ENCODE measurements around the gene PTPRN2. TPM values are rescaled to one million over a fixed set of nuclear protein-coding genes. Genes with fewer than 3 reads are reported as not detected.

The PTPRN2 gene
- total and polyA plus RNA-seq, 4 donors, result 18.1 to 69.9 (median 50.4) TPM

- Histone ChIP-seq H3K36me3 (ENCODE audit: control insufficient read depth, insufficient read depth, low read length) (peaks cover 11% of the 10 kb centered on the region), H3K4me1 (ENCODE audit: control insufficient read depth, insufficient read depth, low read length) (peaks cover 44% of the 10 kb centered on the region), H3K27ac (ENCODE audit: low read depth, low read length) (no peak overlapping the region), H3K27me3 (ENCODE audit: control insufficient read depth, insufficient read depth, low read length) (no peaks in the 10 kb centered on the region), H3K9me3 (ENCODE audit: control insufficient read depth, insufficient read depth, low read length) (no peaks in the 10 kb centered on the region), H3K4me3 (ENCODE audit: low read depth, low read length) (no peak overlapping the region)
- DNase-seq (ENCODE audit: low read depth in 4 of 6, low spot score in 6 of 6), result no peak
- 91% methylated on average over 21 of the region's 27 CpGs for WGBS (ENCODE audit: insufficient coverage)
Measured at GRCh38 chr7:158320328-158320727, 267.3 kb downstream of the PTPRN2 start.

- no peak overlapping the region for H3K27ac ChIP-seq (ENCODE audit: low read depth, low read length)
Measured at GRCh38 chr7:158318511-158318913, 269.1 kb downstream of the PTPRN2 start.

GRCh38 chr7:158317238-158318205 is 270.1 kb downstream of the PTPRN2 start:
- Histone ChIP-seq H3K27ac (ENCODE audit: low read depth, low read length) (peak overlapping the region; percentile 10), H3K4me3 (ENCODE audit: low read depth, low read length) (peak overlapping the region; percentile 12), H3K36me3 (ENCODE audit: control insufficient read depth, insufficient read depth, low read length) (peaks cover 21% of the 10 kb centered on the region), H3K27me3 (ENCODE audit: control insufficient read depth, insufficient read depth, low read length) (no peaks in the 10 kb centered on the region), H3K9me3 (ENCODE audit: control insufficient read depth, insufficient read depth, low read length) (peaks cover 1% of the 10 kb centered on the region), H3K4me1 (ENCODE audit: control insufficient read depth, insufficient read depth, low read length) (peaks cover 37% of the 10 kb centered on the region)
- WGBS (ENCODE audit: insufficient coverage), result 4% methylated on average over 44 of the region's 59 CpGs
- peak; percentile 38 to 92 (median 51) for DNase-seq (ENCODE audit: low read depth in 4 of 6, low spot score in 6 of 6)

More at GRCh38 chr7:158318511-158318913, 269.1 kb downstream of the PTPRN2 start:
- H3K4me1 ChIP-seq (ENCODE audit: control insufficient read depth, insufficient read depth, low read length), result peaks cover 44% of the 10 kb centered on the region
- no peak for DNase-seq (ENCODE audit: low read depth in 4 of 6, low spot score in 6 of 6)
- H3K27me3 ChIP-seq (ENCODE audit: control insufficient read depth, insufficient read depth, low read length), result no peaks in the 10 kb centered on the region
- H3K9me3 ChIP-seq (ENCODE audit: control insufficient read depth, insufficient read depth, low read length), result peaks cover 1% of the 10 kb centered on the region
- no peak overlapping the region for H3K4me3 ChIP-seq (ENCODE audit: low read depth, low read length)
- 39% methylated on average over 20 of the region's 22 CpGs for WGBS (ENCODE audit: insufficient coverage)
- H3K36me3 ChIP-seq (ENCODE audit: control insufficient read depth, insufficient read depth, low read length), result peaks cover 15% of the 10 kb centered on the region

DNA sequence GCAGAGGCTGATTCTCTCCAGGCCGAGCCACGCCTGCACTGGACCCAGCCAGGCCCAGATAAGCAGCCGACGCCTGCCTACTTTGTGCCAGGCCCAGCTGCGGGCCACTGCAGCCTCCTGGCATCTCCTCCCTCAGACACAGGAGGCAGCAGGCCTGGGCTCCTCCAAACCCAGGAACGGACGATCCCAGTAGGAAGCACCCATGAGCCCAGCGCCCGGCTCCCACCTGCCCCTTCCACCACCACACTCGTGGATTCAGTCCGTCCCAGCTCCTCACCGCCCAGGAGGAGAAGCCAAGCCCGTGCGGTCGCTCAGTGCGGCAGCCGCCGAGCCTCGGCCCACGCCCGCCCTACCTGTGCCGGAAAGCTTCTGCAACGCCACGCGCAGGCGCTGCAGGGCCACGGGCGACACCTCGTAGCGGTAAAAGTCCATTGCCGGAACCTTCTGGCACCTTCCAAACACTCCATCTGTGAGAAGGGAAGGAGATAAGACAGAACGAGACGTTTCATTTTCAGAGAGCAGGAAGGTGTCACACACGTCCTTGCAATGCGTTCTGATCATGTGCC is 271.1 kb downstream of the PTPRN2 start:
- no peaks in the 10 kb centered on the region for H3K27me3 ChIP-seq (ENCODE audit: control insufficient read depth, insufficient read depth, low read length)
- H3K27ac ChIP-seq (ENCODE audit: low read depth, low read length), result no peak overlapping the region
- no peak overlapping the region for H3K4me3 ChIP-seq (ENCODE audit: low read depth, low read length)
- DNase-seq (ENCODE audit: low read depth in 4 of 6, low spot score in 6 of 6), result no peak
- peaks cover 28% of the 10 kb centered on the region for H3K4me1 ChIP-seq (ENCODE audit: control insufficient read depth, insufficient read depth, low read length)
- H3K9me3 ChIP-seq (ENCODE audit: control insufficient read depth, insufficient read depth, low read length), result peaks cover 1% of the 10 kb centered on the region
- H3K36me3 ChIP-seq (ENCODE audit: control insufficient read depth, insufficient read depth, low read length), result peaks cover 21% of the 10 kb centered on the region
- WGBS (ENCODE audit: insufficient coverage), result 92% methylated on average over 35 of the region's 35 CpGs

- Histone ChIP-seq H3K27me3 (ENCODE audit: control insufficient read depth, insufficient read depth, low read length) (no peaks in the 10 kb centered on the region), H3K27ac (ENCODE audit: low read depth, low read length) (no peak overlapping the region), H3K9me3 (ENCODE audit: control insufficient read depth, insufficient read depth, low read length) (peaks cover 1% of the 10 kb centered on the region), H3K4me3 (ENCODE audit: low read depth, low read length) (no peak overlapping the region), H3K36me3 (ENCODE audit: control insufficient read depth, insufficient read depth, low read length) (peaks cover 23% of the 10 kb centered on the region), H3K4me1 (ENCODE audit: control insufficient read depth, insufficient read depth, low read length) (peaks cover 28% of the 10 kb centered on the region)
- no peak for DNase-seq (ENCODE audit: low read depth in 4 of 6, low spot score in 6 of 6)
- 98% methylated on average over 7 of the region's 11 CpGs for WGBS (ENCODE audit: insufficient coverage)
Measured at GRCh38 chr7:158315881-158316280, 271.7 kb downstream of the PTPRN2 start.

GRCh38 chr7:158315326-158315725 is 272.3 kb downstream of the PTPRN2 start:
- H3K4me3 ChIP-seq (ENCODE audit: low read depth, low read length), result no peak overlapping the region
- DNase-seq (ENCODE audit: low read depth in 4 of 6, low spot score in 6 of 6), result no peak
- H3K27ac ChIP-seq (ENCODE audit: low read depth, low read length), result no peak overlapping the region
- H3K4me1 ChIP-seq (ENCODE audit: control insufficient read depth, insufficient read depth, low read length), result peaks cover 28% of the 10 kb centered on the region
- peaks cover 1% of the 10 kb centered on the region for H3K9me3 ChIP-seq (ENCODE audit: control insufficient read depth, insufficient read depth, low read length)
- 93% methylated on average over 11 of the region's 11 CpGs for WGBS (ENCODE audit: insufficient coverage)
- H3K27me3 ChIP-seq (ENCODE audit: control insufficient read depth, insufficient read depth, low read length), result no peaks in the 10 kb centered on the region
- H3K36me3 ChIP-seq (ENCODE audit: control insufficient read depth, insufficient read depth, low read length), result peaks cover 28% of the 10 kb centered on the region

DNA sequence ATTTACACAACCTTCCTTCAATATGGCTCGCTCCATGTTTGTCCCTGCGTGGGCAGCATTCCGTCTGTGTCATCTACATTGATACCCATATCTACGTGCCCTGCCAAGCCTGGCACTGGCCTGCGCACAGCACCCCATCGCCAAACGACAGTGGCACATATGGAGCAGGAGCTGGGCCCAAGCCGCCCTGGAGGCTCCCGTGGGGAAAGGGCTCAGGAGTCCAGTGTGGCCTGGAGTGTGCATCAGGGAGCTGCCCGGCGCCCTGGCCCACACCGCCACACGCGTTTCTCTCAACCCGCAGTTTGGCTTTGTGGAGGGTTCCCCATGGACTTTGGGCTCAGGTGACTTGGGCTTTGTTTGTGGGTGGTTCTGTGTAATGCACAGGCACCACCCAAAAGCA is 273.2 kb downstream of the PTPRN2 start:
- no peak overlapping the region for H3K27ac ChIP-seq (ENCODE audit: low read depth, low read length)
- peaks cover 28% of the 10 kb centered on the region for H3K4me1 ChIP-seq (ENCODE audit: control insufficient read depth, insufficient read depth, low read length)
- H3K9me3 ChIP-seq (ENCODE audit: control insufficient read depth, insufficient read depth, low read length), result peaks cover 1% of the 10 kb centered on the region
- H3K27me3 ChIP-seq (ENCODE audit: control insufficient read depth, insufficient read depth, low read length), result no peaks in the 10 kb centered on the region
- H3K4me3 ChIP-seq (ENCODE audit: low read depth, low read length), result no peak overlapping the region
- H3K36me3 ChIP-seq (ENCODE audit: control insufficient read depth, insufficient read depth, low read length), result peaks cover 26% of the 10 kb centered on the region
- no peak for DNase-seq (ENCODE audit: low read depth in 4 of 6, low spot score in 6 of 6)
- WGBS (ENCODE audit: insufficient coverage), result 97% methylated on average over 15 of the region's 15 CpGs

GRCh38 chr7:158313931-158314330 is 273.7 kb downstream of the PTPRN2 start:
- DNase-seq (ENCODE audit: low read depth in 4 of 6, low spot score in 6 of 6), result no peak
- Histone ChIP-seq H3K4me1 (ENCODE audit: control insufficient read depth, insufficient read depth, low read length) (peaks cover 28% of the 10 kb centered on the region), H3K27ac (ENCODE audit: low read depth, low read length) (no peak overlapping the region), H3K27me3 (ENCODE audit: control insufficient read depth, insufficient read depth, low read length) (no peaks in the 10 kb centered on the region), H3K9me3 (ENCODE audit: control insufficient read depth, insufficient read depth, low read length) (peaks cover 1% of the 10 kb centered on the region), H3K4me3 (ENCODE audit: low read depth, low read length) (no peak overlapping the region), H3K36me3 (ENCODE audit: control insufficient read depth, insufficient read depth, low read length) (peaks cover 24% of the 10 kb centered on the region)
- 95% methylated on average over 10 of the region's 10 CpGs for WGBS (ENCODE audit: insufficient coverage)

- Histone ChIP-seq H3K9me3 (ENCODE audit: control insufficient read depth, insufficient read depth, low read length) (peaks cover 2% of the 10 kb centered on the region), H3K36me3 (ENCODE audit: control insufficient read depth, insufficient read depth, low read length) (peaks cover 24% of the 10 kb centered on the region), H3K27me3 (ENCODE audit: control insufficient read depth, insufficient read depth, low read length) (no peaks in the 10 kb centered on the region), H3K4me1 (ENCODE audit: control insufficient read depth, insufficient read depth, low read length) (peaks cover 19% of the 10 kb centered on the region), H3K27ac (ENCODE audit: low read depth, low read length) (no peak overlapping the region), H3K4me3 (ENCODE audit: low read depth, low read length) (no peak overlapping the region)
- WGBS (ENCODE audit: insufficient coverage), result 99% methylated on average over 9 of the region's 10 CpGs
- no peak for DNase-seq (ENCODE audit: low read depth in 4 of 6, low spot score in 6 of 6)
Measured at GRCh38 chr7:158312789-158313188, 274.8 kb downstream of the PTPRN2 start.
